ENCODE data around the gene AGER. TPM values are rescaled to one million over a fixed set of nuclear protein-coding genes. Genes with fewer than 3 reads are reported as not detected.
"Not testable (repeated sequence)": the region's sequence is repeated elsewhere in the genome, so short reads cannot be mapped to it uniquely, and the experiment has no call there.

AGER gene
- total RNA-seq, 4 donors from 2014 or later = 0.59 to 12.4 (median 2.5) TPM; not detected in 1

GRCh38 chr6:32215617-32216016, 31.6 kb upstream of the AGER start:
- no peak for DNase-seq
- no peak for TF ChIP-seq CTCF (IDR thresholded peaks at IDR 0.05)
- TF ChIP-seq POLR2A (IDR thresholded peaks at IDR 0.05) = no peak
- no peak overlapping the region for H3K27ac ChIP-seq
- no peaks in the 10 kb centered on the region for H3K36me3 ChIP-seq
- intact Hi-C loops (cut with DNase I; ENCODE audit: low total_unique reads) = no loop called here
- H3K9me3 ChIP-seq = no peaks in the 10 kb centered on the region
- no peaks in the 10 kb centered on the region for H3K4me1 ChIP-seq
- no peak overlapping the region for H3K4me3 ChIP-seq
- H3K27me3 ChIP-seq = no peaks in the 10 kb centered on the region

- DNase-seq = no peak
- intact Hi-C loops (cut with DNase I; ENCODE audit: low total_unique reads) = no loop called here
- no peak overlapping the region for H3K27ac ChIP-seq
- H3K36me3 ChIP-seq = no peaks in the 10 kb centered on the region
- H3K4me1 ChIP-seq = no peaks in the 10 kb centered on the region
- no peak overlapping the region for H3K4me3 ChIP-seq
- no peaks in the 10 kb centered on the region for H3K9me3 ChIP-seq
- H3K27me3 ChIP-seq = no peaks in the 10 kb centered on the region
- TF ChIP-seq POLR2A (IDR thresholded peaks at IDR 0.05) = no peak
- TF ChIP-seq CTCF (IDR thresholded peaks at IDR 0.05) = no peak
Measured at GRCh38 chr6:32214126-32214525, 30.1 kb upstream of the AGER start.

GRCh38 chr6:32213649-32214048, 29.6 kb upstream of the AGER start:
- no peaks in the 10 kb centered on the region for H3K27me3 ChIP-seq
- intact Hi-C loops (cut with DNase I; ENCODE audit: low total_unique reads) = no loop called here
- H3K4me3 ChIP-seq = no peak overlapping the region
- no peaks in the 10 kb centered on the region for H3K36me3 ChIP-seq
- TF ChIP-seq POLR2A (IDR thresholded peaks at IDR 0.05) (no peak), CTCF (IDR thresholded peaks at IDR 0.05) (no peak)
- DNase-seq = no peak
- H3K27ac ChIP-seq = no peak overlapping the region
- H3K9me3 ChIP-seq = no peaks in the 10 kb centered on the region
- no peaks in the 10 kb centered on the region for H3K4me1 ChIP-seq

GRCh38 chr6:32212076-32212760, 28.2 kb upstream of the AGER start:
- no peak for DNase-seq
- no peaks in the 10 kb centered on the region for H3K9me3 ChIP-seq
- H3K4me3 ChIP-seq = no peak overlapping the region
- no peaks in the 10 kb centered on the region for H3K4me1 ChIP-seq
- TF ChIP-seq CTCF (IDR thresholded peaks at IDR 0.05) = no peak
- TF ChIP-seq POLR2A (IDR thresholded peaks at IDR 0.05) = no peak
- no peak overlapping the region for H3K27ac ChIP-seq
- no peaks in the 10 kb centered on the region for H3K36me3 ChIP-seq
- H3K27me3 ChIP-seq = no peaks in the 10 kb centered on the region
- intact Hi-C loops (cut with DNase I; ENCODE audit: low total_unique reads) = no loop called here

GRCh38 chr6:32211432-32211831, 27.4 kb upstream of the AGER start:
- H3K27ac ChIP-seq; H3K27me3 ChIP-seq; H3K36me3 ChIP-seq; DNase-seq; H3K4me3 ChIP-seq; intact Hi-C loops (cut with DNase I; ENCODE audit: low total_unique reads); H3K9me3 ChIP-seq; H3K4me1 ChIP-seq: not testable (repeated sequence)

GRCh38 chr6:32210191-32210601, 26.1 kb upstream of the AGER start:
- intact Hi-C loops (cut with DNase I; ENCODE audit: low total_unique reads) = no loop called here
- H3K4me1 ChIP-seq = no peaks in the 10 kb centered on the region

More at GRCh38 chr6:32210191-32210601, 26.1 kb upstream of the AGER start:
- H3K36me3 ChIP-seq = no peaks in the 10 kb centered on the region
- no peak overlapping the region for H3K4me3 ChIP-seq
- H3K27me3 ChIP-seq = no peaks in the 10 kb centered on the region
- H3K27ac ChIP-seq = no peak overlapping the region
- no peak for DNase-seq
- H3K9me3 ChIP-seq = no peaks in the 10 kb centered on the region
- TF ChIP-seq CTCF (IDR thresholded peaks at IDR 0.05) (no peak), POLR2A (IDR thresholded peaks at IDR 0.05) (no peak)
